Measurements from ENCODE around the gene SYNJ1. TPM values are rescaled to one million over a fixed set of nuclear protein-coding genes. Genes with fewer than 3 reads are reported as not detected.

SYNJ1 gene
- total and polyA plus RNA-seq, 2 experiments from 2014 or later: 1.4 to 4.2 TPM

GRCh38 chr21:32770871-32771523 lies 43.2 kb upstream of the SYNJ1 start (continued):
- no peak for TF ChIP-seq REST (IDR thresholded peaks at IDR 0.05; ENCODE audit: unreplicated experiment)
- no peak for TF ChIP-seq ZNF462 (CRISPR knock-in tag; IDR thresholded peaks at IDR 0.05)

GRCh38 chr21:32768530-32768929 lies 40.7 kb upstream of the SYNJ1 start:
- Histone ChIP-seq H3K4me2 (peak overlapping the region; percentile 94; the same call in 1 of the 2 replicates), H3K4me3 (peak overlapping the region; percentile 83; the same call in 1 of the 2 replicates), H3K9me2 (ENCODE audit: insufficient read depth) (no peaks in the 10 kb centered on the region), H4K20me1 (replicated peaks; ENCODE audit: insufficient read depth) (peaks cover 66% of the 10 kb centered on the region), H2AFZ (no peak overlapping the region), H3K36me3 (ENCODE audit: insufficient read depth) (peaks cover 42% of the 10 kb centered on the region), H3F3A (replicated peaks; ENCODE audit: low read depth) (no peaks in the 10 kb centered on the region), H3K79me2 (replicated peaks; ENCODE audit: insufficient read depth) (peaks cover 75% of the 10 kb centered on the region), H3K4me1 (ENCODE audit: insufficient read depth) (peaks cover 24% of the 10 kb centered on the region), H3K27me3 (ENCODE audit: insufficient read depth) (no peaks in the 10 kb centered on the region), H3K27ac (ENCODE audit: low read depth) (no peak overlapping the region)
- H3K27ac Mint-ChIP-seq: no peak overlapping the region
- ATAC-seq (no peak), DNase-seq (ENCODE audit: low spot score) (no peak)
- peaks cover 24% of the 10 kb centered on the region for H3K4me1 Mint-ChIP-seq
- no peaks in the 10 kb centered on the region; the same call in 2 of the 3 replicates for H3K9me3 Mint-ChIP-seq
- peaks cover 62% of the 10 kb centered on the region for H3K36me3 Mint-ChIP-seq (ENCODE audit: low read depth)
- peak overlapping the region; percentile 23; the same call in 2 of the 3 replicates for H3K4me3 Mint-ChIP-seq
- TF ChIP-seq JUNB (IDR thresholded peaks at IDR 0.05; ENCODE audit: unreplicated experiment) (no peak), EZH2phosphoT487 (IDR thresholded peaks at IDR 0.05; ENCODE audit: unreplicated experiment) (no peak), NANOG (IDR thresholded peaks at IDR 0.05; ENCODE audit: borderline replicate concordance) (no peak), CREB1 (CRISPR knock-in tag; IDR thresholded peaks at IDR 0.05; ENCODE audit: low read depth) (no peak), ZNF331 (CRISPR knock-in tag; IDR thresholded peaks at IDR 0.05; ENCODE audit: low read depth) (no peak), CTCF (conservative IDR thresholded peaks at IDR 0.05; ENCODE audit: low read depth in 2 of 2) (no peak), STAT1 (IDR thresholded peaks at IDR 0.05; ENCODE audit: unreplicated experiment) (no peak)
- peaks cover 7% of the 10 kb centered on the region for H3K27me3 Mint-ChIP-seq (ENCODE audit: insufficient read depth, low read depth, poor library complexity)
